CD4-positive, alpha-beta T cell treated with Interleukin-10 for 1 hour (primary cell): ENCODE measurements around the gene CORIN.
"Not testable (repeated sequence)": the region's sequence is repeated elsewhere in the genome, so short reads cannot be mapped to it uniquely, and the experiment has no call there.

Experiments
- DNase-seq: peaks from one replicate; pipeline ENCODE4 v3.0.0-alpha.2; 2020

The CORIN gene

GRCh38 chr4:47553329-47554125 lies 284.3 kb downstream of the CORIN start:
- DNase-seq, result no peak

GRCh38 chr4:47551682-47552081 lies 286.2 kb downstream of the CORIN start:
- no peak for DNase-seq

- no peak for DNase-seq
Measured at GRCh38 chr4:47550899-47551548, 286.8 kb downstream of the CORIN start.

- DNase-seq, result not testable (repeated sequence)
Measured at GRCh38 chr4:47550357-47550756, 287.5 kb downstream of the CORIN start.
